Measurements from ENCODE around the gene TMEM94.

- TF ChIP-seq POLR2A (IDR thresholded peaks at IDR 0.05) (no peak), CTCF (IDR thresholded peaks at IDR 0.05) (no peak), POLR2AphosphoS5 (IDR thresholded peaks at IDR 0.05) (no peak), EP300 (IDR thresholded peaks at IDR 0.05) (no peak)
Observed at GRCh38 chr17:75548813-75549212, 92.4 kb downstream of the TMEM94 start.
